ENCODE results near the gene VSIR.

DNA sequence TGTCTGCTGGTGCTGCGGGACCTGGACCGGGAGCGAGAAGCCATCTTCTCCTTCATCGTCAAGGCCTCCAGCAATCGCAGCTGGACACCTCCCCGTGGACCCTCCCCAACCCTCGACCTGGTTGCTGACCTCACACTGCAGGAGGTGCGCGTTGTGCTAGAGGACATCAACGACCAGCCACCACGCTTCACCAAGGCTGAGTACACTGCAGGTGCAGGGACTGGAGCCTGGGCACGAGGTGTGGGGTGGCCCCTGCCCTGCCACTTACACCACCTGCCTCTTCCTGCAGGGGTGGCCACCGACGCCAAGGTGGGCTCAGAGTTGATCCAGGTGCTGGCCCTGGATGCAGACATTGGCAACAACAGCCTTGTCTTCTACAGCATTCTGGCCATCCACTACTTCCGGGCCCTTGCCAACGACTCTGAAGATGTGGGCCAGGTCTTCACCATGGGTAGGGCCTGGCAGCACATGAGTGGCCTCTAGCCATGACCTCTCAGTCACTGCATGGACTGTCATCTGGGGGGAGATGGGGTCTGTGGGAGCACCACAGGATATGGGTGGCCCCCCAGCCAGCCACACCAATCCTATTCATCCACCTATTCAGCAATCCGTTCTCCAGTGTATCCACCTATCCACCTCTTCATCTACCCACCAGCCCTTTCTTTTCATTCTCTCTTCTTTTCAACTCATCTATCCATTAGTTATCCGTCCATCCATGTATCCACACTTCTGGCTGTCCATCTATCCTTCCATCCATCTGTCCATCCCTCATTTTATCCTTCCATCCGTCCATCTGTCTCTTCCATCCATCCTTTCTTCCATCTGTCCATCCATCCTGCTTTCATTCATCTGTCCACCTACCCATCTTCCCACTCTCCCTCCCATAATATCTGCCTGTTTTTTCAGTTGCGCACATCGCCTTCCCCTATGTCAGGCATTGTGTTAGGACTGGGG is 34.5 kb upstream of the VSIR start:
- TF ChIP-seq, protein P1, sequence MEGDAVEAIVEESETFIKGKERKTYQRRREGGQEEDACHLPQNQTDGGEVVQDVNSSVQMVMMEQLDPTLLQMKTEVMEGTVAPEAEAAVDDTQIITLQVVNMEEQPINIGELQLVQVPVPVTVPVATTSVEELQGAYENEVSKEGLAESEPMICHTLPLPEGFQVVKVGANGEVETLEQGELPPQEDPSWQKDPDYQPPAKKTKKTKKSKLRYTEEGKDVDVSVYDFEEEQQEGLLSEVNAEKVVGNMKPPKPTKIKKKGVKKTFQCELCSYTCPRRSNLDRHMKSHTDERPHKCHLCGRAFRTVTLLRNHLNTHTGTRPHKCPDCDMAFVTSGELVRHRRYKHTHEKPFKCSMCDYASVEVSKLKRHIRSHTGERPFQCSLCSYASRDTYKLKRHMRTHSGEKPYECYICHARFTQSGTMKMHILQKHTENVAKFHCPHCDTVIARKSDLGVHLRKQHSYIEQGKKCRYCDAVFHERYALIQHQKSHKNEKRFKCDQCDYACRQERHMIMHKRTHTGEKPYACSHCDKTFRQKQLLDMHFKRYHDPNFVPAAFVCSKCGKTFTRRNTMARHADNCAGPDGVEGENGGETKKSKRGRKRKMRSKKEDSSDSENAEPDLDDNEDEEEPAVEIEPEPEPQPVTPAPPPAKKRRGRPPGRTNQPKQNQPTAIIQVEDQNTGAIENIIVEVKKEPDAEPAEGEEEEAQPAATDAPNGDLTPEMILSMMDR (IDR thresholded peaks at IDR 0.05 in 8 of 11, conservative IDR thresholded peaks at IDR 0.05 in 3 of 11), result no peak
- TF ChIP-seq POLR2A (IDR thresholded peaks at IDR 0.05) (no peak), POLR2AphosphoS5 (IDR thresholded peaks at IDR 0.05) (peak; percentile 15 to 67 (median 41))
